Progenitor cell of endocrine pancreas (in vitro differentiated cells): Measurements from ENCODE around the gene DPH2. TPM values are rescaled to one million over a fixed set of nuclear protein-coding genes. Genes with fewer than 3 reads are reported as not detected.
A peak's percentile ranks its signal among the peaks of the same experiment; 100 is the strongest.

ENCODE experiments used
- DNase-seq: peaks from one replicate; pipeline ENCODE4 v3.0.0; 2021; ENCODE audit warnings: low spot score; ENCODE audit not compliant: unreplicated experiment
- H3K27ac Mint-ChIP-seq: 2 replicates; pipeline ENCODE4 v1.8.0; 2021; ENCODE audit warnings: mild to moderate bottlenecking, moderate library complexity, mixed read lengths
- H3K27me3 Mint-ChIP-seq: 2 replicates; pipeline ENCODE4 v1.8.0; 2021; ENCODE audit warnings: mixed read lengths
- H3K36me3 Mint-ChIP-seq: 2 replicates; pipeline ENCODE4 v1.8.0; 2022; ENCODE audit warnings: mixed read lengths; ENCODE audit not compliant: insufficient read depth
- H3K4me1 Mint-ChIP-seq: 2 replicates; pipeline ENCODE4 v1.8.0; 2021; ENCODE audit warnings: low read depth, mixed read lengths
- H3K4me3 Mint-ChIP-seq: 2 replicates; pipeline ENCODE4 v1.8.0; 2021; ENCODE audit warnings: low read depth, mild to moderate bottlenecking, moderate library complexity, mixed read lengths
- H3K9me3 Mint-ChIP-seq: 2 replicates; pipeline ENCODE4 v1.8.0; 2021; ENCODE audit warnings: low read depth, mixed read lengths
- total RNA-seq: library from RNA; stranded (reverse); gene quantifications from 2 replicates; pipeline ENCODE4 v1.2.1, GENCODE V29; 2021
- TF ChIP-seq, protein P1 (sequence below): fragments of 200-600 bp; sonication (generic); IDR thresholded peaks from one replicate; pipeline ENCODE4 v1.5.0; 2021; ENCODE audit warnings: antibody characterized with exemption, mild to moderate bottlenecking; ENCODE audit not compliant: unreplicated experiment

The DPH2 gene
- total RNA-seq, 1 donor from 2014 or later = 25.4 TPM

DNA sequence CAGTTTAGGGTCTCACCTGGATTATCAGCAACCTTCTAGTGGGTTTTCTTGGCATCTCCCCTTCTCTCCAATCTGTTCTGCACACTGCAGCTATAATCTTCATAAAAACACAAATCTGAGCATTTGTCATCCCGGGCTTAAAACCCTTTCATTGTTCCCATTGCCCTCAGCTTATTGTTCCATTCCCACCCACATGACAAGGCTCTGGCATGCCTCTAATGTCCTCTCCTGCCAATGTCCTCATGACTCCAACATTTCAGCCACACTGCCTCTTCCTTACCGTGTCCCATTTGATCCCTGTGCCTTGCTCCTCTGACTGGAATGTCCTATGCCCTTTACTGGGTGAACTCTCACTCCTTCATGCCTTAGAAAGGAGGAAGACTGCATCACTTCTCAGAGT is 7.5 kb upstream of the DPH2 start:
- no peaks in the 10 kb centered on the region for H3K9me3 Mint-ChIP-seq
- TF ChIP-seq, protein P1, sequence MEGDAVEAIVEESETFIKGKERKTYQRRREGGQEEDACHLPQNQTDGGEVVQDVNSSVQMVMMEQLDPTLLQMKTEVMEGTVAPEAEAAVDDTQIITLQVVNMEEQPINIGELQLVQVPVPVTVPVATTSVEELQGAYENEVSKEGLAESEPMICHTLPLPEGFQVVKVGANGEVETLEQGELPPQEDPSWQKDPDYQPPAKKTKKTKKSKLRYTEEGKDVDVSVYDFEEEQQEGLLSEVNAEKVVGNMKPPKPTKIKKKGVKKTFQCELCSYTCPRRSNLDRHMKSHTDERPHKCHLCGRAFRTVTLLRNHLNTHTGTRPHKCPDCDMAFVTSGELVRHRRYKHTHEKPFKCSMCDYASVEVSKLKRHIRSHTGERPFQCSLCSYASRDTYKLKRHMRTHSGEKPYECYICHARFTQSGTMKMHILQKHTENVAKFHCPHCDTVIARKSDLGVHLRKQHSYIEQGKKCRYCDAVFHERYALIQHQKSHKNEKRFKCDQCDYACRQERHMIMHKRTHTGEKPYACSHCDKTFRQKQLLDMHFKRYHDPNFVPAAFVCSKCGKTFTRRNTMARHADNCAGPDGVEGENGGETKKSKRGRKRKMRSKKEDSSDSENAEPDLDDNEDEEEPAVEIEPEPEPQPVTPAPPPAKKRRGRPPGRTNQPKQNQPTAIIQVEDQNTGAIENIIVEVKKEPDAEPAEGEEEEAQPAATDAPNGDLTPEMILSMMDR = no peak
- H3K4me1 Mint-ChIP-seq = no peaks in the 10 kb centered on the region
- no peak for DNase-seq
- H3K27ac Mint-ChIP-seq = no peak overlapping the region
- H3K4me3 Mint-ChIP-seq = no peak overlapping the region
- H3K27me3 Mint-ChIP-seq = no peaks in the 10 kb centered on the region
- H3K36me3 Mint-ChIP-seq = peaks cover 9% of the 10 kb centered on the region

DNA sequence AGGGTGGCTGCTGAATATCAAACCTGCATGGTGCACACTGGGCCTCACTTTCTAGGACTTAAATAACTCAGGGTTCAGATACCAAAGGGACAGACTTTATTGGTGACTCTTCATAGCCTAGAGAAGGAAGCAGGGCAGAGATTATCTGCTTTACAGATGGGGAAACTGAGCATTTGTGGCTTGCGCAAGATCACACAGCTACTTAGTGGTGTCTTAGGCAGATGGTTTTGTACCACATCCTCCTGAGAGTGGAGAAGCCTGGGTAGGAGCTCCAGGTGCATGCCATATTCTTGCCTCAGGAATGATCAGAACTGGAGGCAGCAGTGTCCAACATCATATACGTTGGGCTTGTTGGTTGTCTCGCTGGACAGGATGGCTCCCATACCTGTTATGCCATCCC is 6.8 kb upstream of the DPH2 start:
- DNase-seq = no peak
- Mint-ChIP-seq H3K27me3 (no peaks in the 10 kb centered on the region), H3K27ac (no peak overlapping the region), H3K4me3 (no peak overlapping the region), H3K9me3 (no peaks in the 10 kb centered on the region), H3K36me3 (peaks cover 11% of the 10 kb centered on the region), H3K4me1 (no peaks in the 10 kb centered on the region)
- TF ChIP-seq, protein P1 = no peak

DNA sequence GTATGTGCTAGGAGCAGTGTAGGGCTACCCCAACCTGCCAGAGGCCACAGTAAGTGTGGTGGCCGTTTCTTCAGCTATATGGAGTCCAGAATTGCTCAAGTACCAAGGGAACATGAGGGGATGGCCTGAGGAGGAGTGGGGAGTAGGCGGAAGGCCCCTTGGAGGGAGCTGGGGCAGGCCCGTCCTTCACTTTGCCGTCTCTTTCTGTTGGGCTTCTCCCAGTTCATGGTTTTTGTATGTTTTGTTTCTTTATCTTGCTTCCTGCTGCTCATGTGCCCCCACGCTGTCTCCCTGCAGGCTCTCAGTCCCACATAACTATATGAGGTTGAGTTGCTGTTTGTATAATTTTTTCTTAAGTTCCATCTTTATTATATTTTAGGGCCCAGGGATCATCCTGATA is 5.9 kb upstream of the DPH2 start:
- TF ChIP-seq, protein P1 = no peak
- Mint-ChIP-seq H3K4me1 (no peaks in the 10 kb centered on the region), H3K27me3 (no peaks in the 10 kb centered on the region), H3K4me3 (no peak overlapping the region), H3K9me3 (no peaks in the 10 kb centered on the region), H3K36me3 (peaks cover 8% of the 10 kb centered on the region), H3K27ac (no peak overlapping the region)
- DNase-seq = no peak

DNA sequence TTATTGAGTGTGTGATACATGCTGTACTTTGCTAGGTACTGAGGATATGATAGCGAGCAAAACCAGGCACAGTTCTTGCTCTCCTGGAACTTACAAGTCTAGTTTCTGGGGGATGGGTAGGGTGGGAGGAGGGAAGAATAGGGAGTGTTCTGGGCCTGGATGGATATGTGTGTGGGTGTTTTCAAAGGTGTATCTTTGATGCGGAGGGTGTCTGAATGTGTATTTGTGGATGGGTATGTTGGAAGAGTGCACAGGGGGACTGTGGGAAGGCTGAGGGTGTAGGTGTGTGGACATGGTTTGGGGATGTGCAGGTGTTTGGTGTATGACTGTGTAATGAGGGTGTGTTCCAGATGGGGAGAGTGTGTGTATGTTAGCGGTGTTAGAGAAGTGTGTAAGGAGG is 4.5 kb upstream of the DPH2 start:
- Mint-ChIP-seq H3K4me3 (no peak overlapping the region), H3K4me1 (peaks cover 7% of the 10 kb centered on the region), H3K27ac (no peak overlapping the region), H3K27me3 (no peaks in the 10 kb centered on the region), H3K36me3 (peaks cover 7% of the 10 kb centered on the region), H3K9me3 (no peaks in the 10 kb centered on the region)
- TF ChIP-seq, protein P1 = no peak
- no peak for DNase-seq

DNA sequence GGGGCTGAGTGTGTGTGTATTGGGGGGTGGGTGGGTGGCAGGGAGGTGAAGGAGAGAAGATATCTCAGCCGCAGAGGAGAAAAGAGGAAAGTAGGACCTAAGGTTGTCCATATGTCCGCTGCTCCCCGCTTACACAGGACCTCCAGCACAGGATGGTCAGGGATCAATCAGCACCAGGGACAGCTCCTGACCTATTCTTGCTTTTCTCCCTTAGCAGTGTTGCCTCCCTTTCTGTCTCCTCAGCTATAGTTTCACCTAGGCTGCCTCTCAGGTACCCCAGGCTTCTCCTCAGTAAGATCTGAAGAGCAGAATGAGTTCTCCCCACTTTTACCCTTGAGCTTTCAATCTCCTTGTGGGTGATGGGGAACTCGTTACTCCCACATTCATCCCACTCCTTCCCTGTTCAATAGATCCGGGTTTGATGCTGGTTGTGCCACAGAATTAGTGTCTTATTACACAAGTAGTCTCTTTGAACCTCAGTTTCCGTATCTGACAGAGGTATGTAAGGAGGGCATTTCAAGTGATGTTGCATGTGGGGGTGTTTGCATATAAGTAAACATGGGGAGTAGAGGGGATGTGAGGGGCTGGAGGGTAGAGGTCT is 1.4 kb upstream of the DPH2 start:
- DNase-seq = peak; percentile 44

More for the DNA sequence above, 1.4 kb upstream of the DPH2 start:
- no peaks in the 10 kb centered on the region for H3K27me3 Mint-ChIP-seq
- H3K36me3 Mint-ChIP-seq = peaks cover 3% of the 10 kb centered on the region
- TF ChIP-seq, protein P1 = no peak
- H3K4me3 Mint-ChIP-seq = no peak overlapping the region
- H3K27ac Mint-ChIP-seq = no peak overlapping the region
- peaks cover 12% of the 10 kb centered on the region for H3K4me1 Mint-ChIP-seq
- H3K9me3 Mint-ChIP-seq = no peaks in the 10 kb centered on the region
